ENCODE measurements around the gene F8.

The F8 gene

DNA sequence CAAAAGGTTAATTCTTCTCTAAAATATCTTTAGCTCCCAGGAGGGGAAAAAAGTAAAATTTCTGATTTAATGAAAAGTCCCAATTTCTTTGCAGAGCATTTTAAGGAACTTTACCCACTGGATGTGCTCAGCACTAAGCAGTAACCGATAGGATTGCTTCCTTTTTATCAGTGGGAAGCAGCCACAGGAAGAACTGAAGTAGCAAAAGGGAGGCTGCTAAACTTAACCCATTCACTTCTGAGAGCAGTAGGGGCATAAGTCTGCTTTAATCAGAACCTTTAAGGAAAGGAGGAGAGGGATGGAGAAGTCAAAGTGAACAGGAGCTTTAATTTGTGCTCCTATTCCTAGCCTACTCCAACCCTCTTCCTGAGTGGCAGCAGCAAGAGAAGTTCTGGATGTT lies at the start of gene F8:
Gene F8, minus strand, starts transcription at position 139 of the 400 bp plus-strand sequence. CDS start 171 bp downstream, outside the sequence.
- no peak for TF ChIP-seq CTCF (IDR thresholded peaks at IDR 0.05; ENCODE audit: low read depth, low read length, missing control alignments)

GRCh38 chrX:155071694-155072280 lies 49.3 kb upstream of the F8 start:
- DNase-seq (ENCODE audit: low read depth) = no peak
- H3K4me3 ChIP-seq (ENCODE audit: low read depth, low read length) = peak overlapping the region; percentile 72
- no peak for TF ChIP-seq CTCF (IDR thresholded peaks at IDR 0.05; ENCODE audit: low read depth, low read length, missing control alignments)

More for the DNA sequence above, at the start of gene F8:
- DNase-seq (ENCODE audit: low read depth) = no peak
- H3K4me3 ChIP-seq (ENCODE audit: low read depth, low read length) = no peak within 1 kb of the TSS

- no peak for TF ChIP-seq CTCF (IDR thresholded peaks at IDR 0.05; ENCODE audit: low read depth, low read length, missing control alignments)
- DNase-seq (ENCODE audit: low read depth) = peak; percentile 43
- H3K4me3 ChIP-seq (ENCODE audit: low read depth, low read length) = peak within 1 kb of the TSS; percentile 72
Observed at GRCh38 chrX:155070975-155071693, 48.6 kb upstream of the F8 start, which contains the start of the genes BRCC3, CMC4 and MTCP1. Gene BRCC3, plus strand, starts transcription at chrX:155071508. Its CDS starts 20 bp downstream, at chrX:155071528. Gene CMC4, minus strand, starts transcription at chrX:155071136. Its CDS starts 7,113 bp downstream, at chrX:155064023. Gene MTCP1, minus strand, starts transcription at chrX:155071136. Its CDS starts 5,126 bp downstream, at chrX:155066010.

GRCh38 chrX:155070663-155070974 lies 48.1 kb upstream of the F8 start:
- peak overlapping the region; percentile 59 for H3K4me3 ChIP-seq (ENCODE audit: low read depth, low read length)
- no peak for DNase-seq (ENCODE audit: low read depth)
- TF ChIP-seq CTCF (IDR thresholded peaks at IDR 0.05; ENCODE audit: low read depth, low read length, missing control alignments) = no peak

- TF ChIP-seq CTCF (IDR thresholded peaks at IDR 0.05; ENCODE audit: low read depth, low read length, missing control alignments) = no peak
- DNase-seq (ENCODE audit: low read depth) = no peak
- peak overlapping the region; percentile 59 for H3K4me3 ChIP-seq (ENCODE audit: low read depth, low read length)
Observed at GRCh38 chrX:155070038-155070437, 47.5 kb upstream of the F8 start.

- no peak for DNase-seq (ENCODE audit: low read depth)
- no peak for TF ChIP-seq CTCF (IDR thresholded peaks at IDR 0.05; ENCODE audit: low read depth, low read length, missing control alignments)
- peak overlapping the region; percentile 59 for H3K4me3 ChIP-seq (ENCODE audit: low read depth, low read length)
Observed at GRCh38 chrX:155069414-155069813, 46.9 kb upstream of the F8 start.
